C4-2B (cell line): ENCODE data around the gene FAM76A.
"Not testable (repeated sequence)": the region's sequence is repeated elsewhere in the genome, so short reads cannot be mapped to it uniquely, and the experiment has no call there.

ENCODE experiments used
- H3K27ac ChIP-seq: fragments of 450-650 bp; 2 replicates; pipeline ENCODE4 v1.5.1; 2017
- CTCF ChIP-seq: fragments of 450-650 bp; conservative IDR thresholded peaks from 2 replicates; pipeline ENCODE4 v1.5.1; 2017; ENCODE audit warnings: mild to moderate bottlenecking
- ZFX ChIP-seq: fragments of 450-650 bp; IDR thresholded peaks from 2 replicates; pipeline ENCODE4 v1.6.1; 2017

FAM76A gene

GRCh38 chr1:27774654-27775053 lies 48.9 kb downstream of the FAM76A start:
- TF ChIP-seq ZFX (no peak), CTCF (no peak)
- no peak overlapping the region for H3K27ac ChIP-seq

- not testable (repeated sequence) for H3K27ac ChIP-seq
Observed at GRCh38 chr1:27775336-27775735, 49.6 kb downstream of the FAM76A start.

GRCh38 chr1:27776276-27776675 lies 50.5 kb downstream of the FAM76A start:
- not testable (repeated sequence) for H3K27ac ChIP-seq

GRCh38 chr1:27778056-27778455 lies 52.3 kb downstream of the FAM76A start:
- H3K27ac ChIP-seq = no peak overlapping the region
- TF ChIP-seq ZFX = no peak
- TF ChIP-seq CTCF = no peak

- H3K27ac ChIP-seq = no peak overlapping the region
- no peak for TF ChIP-seq ZFX
- TF ChIP-seq CTCF = no peak
Observed at GRCh38 chr1:27779122-27779521, 53.4 kb downstream of the FAM76A start.

GRCh38 chr1:27782950-27783349 lies 57.2 kb downstream of the FAM76A start:
- TF ChIP-seq CTCF = no peak
- TF ChIP-seq ZFX = no peak
- H3K27ac ChIP-seq = no peak overlapping the region

GRCh38 chr1:27784700-27785099 lies 58.9 kb downstream of the FAM76A start:
- no peak overlapping the region for H3K27ac ChIP-seq
- TF ChIP-seq CTCF (no peak), ZFX (no peak)

GRCh38 chr1:27785781-27786455 lies 60.2 kb downstream of the FAM76A start:
- H3K27ac ChIP-seq = no peak overlapping the region
- no peak for TF ChIP-seq CTCF
- no peak for TF ChIP-seq ZFX
